Vagina (tissue), 2 donors: ENCODE data around the gene OGFOD2. TPM values are rescaled to one million over a fixed set of nuclear protein-coding genes. Genes with fewer than 3 reads are reported as not detected.

Experiments used
- DNase-seq, 2 donors: peaks; one replicate each; pipeline ENCODE4 v3.0.0-alpha.2; 2017; ENCODE audit errors: extremely low spot score in 2 of 2
- H3K27ac ChIP-seq: fragments of 200-600 bp; sonication (generic); one replicate; pipeline ENCODE4 v1.5.1; 2019
- H3K27me3 ChIP-seq: fragments of 200-600 bp; sonication (generic); one replicate; pipeline ENCODE4 v1.5.1; 2019
- H3K36me3 ChIP-seq, 2 donors: fragments of 200-600 bp; sonication (generic); one replicate each; pipeline ENCODE4 v1.5.1; 2017 to 2019
- H3K4me1 ChIP-seq: fragments of 200-600 bp; sonication (generic); one replicate; pipeline ENCODE4 v1.5.1; 2019
- H3K4me3 ChIP-seq, 2 donors: fragments of 200-600 bp; sonication (generic); 1 replicate in 1 of 2; 2 replicates in 1 of 2; pipeline ENCODE4 v1.5.1; 2016 to 2019
- H3K9me3 ChIP-seq: fragments of 200-600 bp; sonication (generic); one replicate; pipeline ENCODE4 v1.5.1; 2019
- CTCF ChIP-seq, 3 experiments: fragments of 450-650 bp in 2 of 3; fragments of 200-600 bp in 1 of 3; sonication (generic) in 1 of 3; IDR thresholded peaks; one replicate each; pipeline ENCODE4 v1.5.1; 2017 to 2019; ENCODE audit warnings: antibody characterized with exemption in 3 of 3, mild to moderate bottlenecking in 2 of 3, moderate library complexity in 2 of 3
- POLR2A ChIP-seq, 2 donors: fragments of 450-650 bp; IDR thresholded peaks; one replicate each; pipeline ENCODE4 v1.6.1; 2017; ENCODE audit warnings: antibody characterized with exemption in 2 of 2, mild to moderate bottlenecking in 2 of 2, moderate library complexity in 2 of 2
- POLR2AphosphoS5 ChIP-seq, 2 donors: sonication (generic); formaldehyde crosslinking; IDR thresholded peaks; one replicate each; pipeline ENCODE4 v1.9.0; 2017; ENCODE audit warnings: antibody characterized with exemption in 2 of 2, mild to moderate bottlenecking in 2 of 2, low read depth in 1 of 2; ENCODE audit not compliant: insufficient read depth in 1 of 2
- intact Hi-C: fragments of 100-400 bp; cut with DNase I; formaldehyde crosslinking; loops from one replicate; pipeline ENCODE4 v1.15.1; 2023
- total RNA-seq: library from RNA; depleted of rRNA; stranded (reverse); fragments of >200 nt; gene quantifications from one replicate; pipeline ENCODE4 v1.2.3, GENCODE V29; 2016

Gene OGFOD2
- total RNA-seq, 1 donor from 2014 or later: 26.0 TPM

DNA sequence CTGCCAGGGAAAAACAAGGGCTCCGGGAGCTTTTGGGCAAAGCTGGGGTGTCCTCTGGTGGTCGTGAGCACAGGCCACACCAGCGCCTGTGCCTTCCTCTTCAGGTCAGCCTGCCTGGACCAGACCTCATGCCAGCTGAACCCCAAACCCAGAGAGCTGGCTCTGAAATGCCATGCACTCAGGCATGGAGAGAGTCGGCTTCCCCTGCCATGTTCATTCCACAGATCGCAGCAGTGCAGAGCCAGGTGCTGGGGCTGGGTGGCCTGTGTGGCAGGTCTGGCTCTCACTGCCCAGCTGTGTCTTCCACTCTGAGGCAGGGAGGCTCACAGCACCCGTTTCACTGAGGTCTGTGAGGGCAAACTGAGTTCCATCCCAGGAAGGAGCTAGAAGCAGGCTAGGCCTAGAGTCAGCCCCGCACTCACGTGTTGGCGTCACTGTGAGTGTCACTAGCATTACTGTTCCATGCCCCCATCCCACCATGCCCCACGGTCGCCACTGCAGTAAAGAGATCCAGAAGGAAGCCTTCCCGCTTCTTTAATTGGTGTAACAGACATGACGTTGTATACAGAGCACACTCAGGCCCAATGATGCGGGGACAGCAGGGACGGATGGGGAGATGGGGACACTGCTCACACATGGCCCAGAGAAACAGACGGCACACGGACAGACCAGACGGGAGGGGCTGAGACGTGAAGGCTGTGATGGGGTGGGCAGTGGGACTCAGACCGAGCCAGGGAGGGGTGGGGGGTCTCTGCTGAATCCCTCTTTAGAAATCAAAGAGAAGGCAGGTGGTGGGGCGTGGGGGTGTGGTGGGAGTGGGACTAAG is 8.1 kb downstream of the OGFOD2 start:
- DNase-seq: no peak
- H3K9me3 ChIP-seq: no peaks in the 10 kb centered on the region
- TF ChIP-seq POLR2AphosphoS5 (IDR thresholded peaks at IDR 0.05; ENCODE audit: insufficient read depth in 1 of 2, low read depth in 1 of 2): no peak
- TF ChIP-seq POLR2A (IDR thresholded peaks at IDR 0.05): no peak
- no peak for TF ChIP-seq CTCF (IDR thresholded peaks at IDR 0.05)
- H3K27ac ChIP-seq: peak overlapping the region; percentile 83
- H3K27me3 ChIP-seq: no peaks in the 10 kb centered on the region
- H3K4me1 ChIP-seq: peaks cover 66% of the 10 kb centered on the region
- intact Hi-C loops: loop anchor here (5.0 kb wide), 1 partner anchor 249 kb away; the partner anchor contains the start of genes MPHOSPH9 and MTRFR
- H3K4me3 ChIP-seq: no peak overlapping the region
- H3K36me3 ChIP-seq: peaks cover 0 to 25% of the 10 kb centered on the region in 2 donors

- H3K4me3 ChIP-seq: peak overlapping the region in 1 of 2 donors; percentile 5
- H3K36me3 ChIP-seq: peaks cover 0 to 31% of the 10 kb centered on the region in 2 donors
- TF ChIP-seq POLR2A (IDR thresholded peaks at IDR 0.05): no peak
- no peak for TF ChIP-seq POLR2AphosphoS5 (IDR thresholded peaks at IDR 0.05; ENCODE audit: insufficient read depth in 1 of 2, low read depth in 1 of 2)
- TF ChIP-seq CTCF (IDR thresholded peaks at IDR 0.05): no peak
- intact Hi-C loops: loop anchor here (5.0 kb wide), 1 partner anchor 248 kb away; the partner anchor contains the start of genes MPHOSPH9 and MTRFR
- no peak for DNase-seq
- no peaks in the 10 kb centered on the region for H3K27me3 ChIP-seq
- H3K9me3 ChIP-seq: no peaks in the 10 kb centered on the region
- H3K27ac ChIP-seq: peak overlapping the region; percentile 83
- H3K4me1 ChIP-seq: peaks cover 58% of the 10 kb centered on the region
Measured at GRCh38 chr12:122983789-122984515, 8.9 kb downstream of the OGFOD2 start.

- Histone ChIP-seq H3K36me3 (peaks cover 0 to 31% of the 10 kb centered on the region in 2 donors), H3K27me3 (no peaks in the 10 kb centered on the region), H3K27ac (peak overlapping the region; percentile 83), H3K4me1 (peaks cover 50% of the 10 kb centered on the region), H3K9me3 (no peaks in the 10 kb centered on the region), H3K4me3 (peak overlapping the region in 1 of 2 donors; percentile 5)
- DNase-seq: no peak
- TF ChIP-seq POLR2AphosphoS5 (IDR thresholded peaks at IDR 0.05; ENCODE audit: insufficient read depth in 1 of 2, low read depth in 1 of 2) (no peak), CTCF (IDR thresholded peaks at IDR 0.05) (no peak), POLR2A (IDR thresholded peaks at IDR 0.05) (no peak)
- intact Hi-C loops: loop anchor here (5.0 kb wide), 2 partner anchors 178 to 248 kb away; partner anchors contain the start of genes MPHOSPH9 and MTRFR
Measured at GRCh38 chr12:122984612-122985337, 9.7 kb downstream of the OGFOD2 start.

DNA sequence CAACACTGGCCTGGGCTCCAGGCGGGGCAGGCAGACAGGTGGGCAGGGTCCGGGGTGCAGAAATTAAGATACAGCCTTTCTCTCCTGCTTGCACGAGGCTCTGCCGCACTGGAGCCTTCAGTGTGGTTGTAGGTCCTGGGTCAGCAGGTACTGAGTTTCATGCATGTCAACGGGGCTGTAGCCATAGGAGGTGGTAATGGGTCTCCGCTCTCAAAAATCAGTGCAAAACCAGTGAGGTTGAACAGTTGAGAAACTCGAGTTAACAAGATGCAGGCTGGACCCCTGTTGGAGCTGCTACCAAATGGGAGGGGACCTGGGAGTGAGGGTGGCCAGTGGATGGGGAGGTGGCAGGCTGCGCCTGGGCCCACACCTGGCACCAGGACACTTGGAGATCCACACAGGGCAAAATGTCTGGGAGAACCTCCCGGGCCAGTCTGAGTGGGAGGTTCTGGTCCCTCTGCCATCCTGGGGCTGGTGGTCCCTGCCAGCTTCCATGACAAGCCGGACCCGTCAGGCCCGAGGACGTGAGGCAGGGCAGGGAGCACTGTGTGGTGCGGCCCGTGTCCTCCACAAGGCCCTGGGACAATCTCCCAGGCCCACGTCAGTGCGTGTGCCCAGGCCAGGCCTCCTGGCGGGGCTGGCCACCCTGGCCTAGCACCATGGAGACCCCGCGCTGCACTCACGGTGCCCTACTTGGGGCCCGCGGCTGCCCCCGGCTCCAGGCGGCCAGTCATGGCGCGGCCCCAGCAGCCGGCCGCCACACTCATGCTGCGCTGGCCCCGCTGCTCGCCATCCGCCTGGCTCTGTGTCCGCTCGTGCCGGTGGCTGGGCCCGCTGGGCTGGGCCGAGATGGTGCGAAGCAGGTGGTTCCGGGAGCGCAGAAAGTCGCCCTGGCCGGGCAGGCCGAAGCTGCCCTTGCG is 10.6 kb downstream of the OGFOD2 start:
- TF ChIP-seq CTCF (IDR thresholded peaks at IDR 0.05): no peak
- TF ChIP-seq POLR2A (IDR thresholded peaks at IDR 0.05): no peak
- Histone ChIP-seq H3K36me3 (peaks cover 0 to 31% of the 10 kb centered on the region in 2 donors), H3K27ac (peak overlapping the region; percentile 83)

More for the DNA sequence above, 10.6 kb downstream of the OGFOD2 start:
- intact Hi-C loops: loop anchor here (5.0 kb wide), 1 partner anchor 177 kb away; no protein-coding TSS in a partner anchor
- Histone ChIP-seq H3K9me3 (no peaks in the 10 kb centered on the region), H3K27me3 (no peaks in the 10 kb centered on the region), H3K4me3 (no peak overlapping the region), H3K4me1 (peaks cover 47% of the 10 kb centered on the region)
- no peak for DNase-seq
